Stimulated activated CD4-positive, alpha-beta T cell treated with anti-CD3 and anti-CD28 coated beads, Interleukin-4, amount 100 ng/mL, for 24 hours (primary cell): Measurements from ENCODE around the gene SLC23A2.

Experiments used
- DNase-seq: peaks from one replicate; pipeline ENCODE4 v3.0.0-alpha.2; 2020

SLC23A2 gene

DNA sequence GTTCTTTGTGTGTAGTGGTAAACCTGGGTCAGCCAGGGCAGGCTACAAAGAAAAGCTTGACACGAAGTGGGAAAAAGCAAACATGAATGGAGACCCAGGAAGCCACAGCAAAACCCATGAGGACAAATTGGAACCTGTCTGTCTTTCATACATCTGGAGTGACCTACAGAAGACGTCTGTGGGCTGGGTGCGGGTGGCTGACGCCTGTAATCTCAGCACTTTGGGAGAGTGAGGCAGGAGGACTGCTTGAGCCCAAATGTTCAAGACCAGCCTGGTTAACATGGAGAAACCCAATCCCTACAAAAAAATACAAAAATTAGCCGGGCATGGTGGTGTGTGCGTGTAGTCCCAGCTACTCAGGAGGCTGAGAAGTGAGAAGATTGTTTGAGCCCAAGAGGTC lies 164.8 kb downstream of the SLC23A2 start:
- no peak for DNase-seq

DNA sequence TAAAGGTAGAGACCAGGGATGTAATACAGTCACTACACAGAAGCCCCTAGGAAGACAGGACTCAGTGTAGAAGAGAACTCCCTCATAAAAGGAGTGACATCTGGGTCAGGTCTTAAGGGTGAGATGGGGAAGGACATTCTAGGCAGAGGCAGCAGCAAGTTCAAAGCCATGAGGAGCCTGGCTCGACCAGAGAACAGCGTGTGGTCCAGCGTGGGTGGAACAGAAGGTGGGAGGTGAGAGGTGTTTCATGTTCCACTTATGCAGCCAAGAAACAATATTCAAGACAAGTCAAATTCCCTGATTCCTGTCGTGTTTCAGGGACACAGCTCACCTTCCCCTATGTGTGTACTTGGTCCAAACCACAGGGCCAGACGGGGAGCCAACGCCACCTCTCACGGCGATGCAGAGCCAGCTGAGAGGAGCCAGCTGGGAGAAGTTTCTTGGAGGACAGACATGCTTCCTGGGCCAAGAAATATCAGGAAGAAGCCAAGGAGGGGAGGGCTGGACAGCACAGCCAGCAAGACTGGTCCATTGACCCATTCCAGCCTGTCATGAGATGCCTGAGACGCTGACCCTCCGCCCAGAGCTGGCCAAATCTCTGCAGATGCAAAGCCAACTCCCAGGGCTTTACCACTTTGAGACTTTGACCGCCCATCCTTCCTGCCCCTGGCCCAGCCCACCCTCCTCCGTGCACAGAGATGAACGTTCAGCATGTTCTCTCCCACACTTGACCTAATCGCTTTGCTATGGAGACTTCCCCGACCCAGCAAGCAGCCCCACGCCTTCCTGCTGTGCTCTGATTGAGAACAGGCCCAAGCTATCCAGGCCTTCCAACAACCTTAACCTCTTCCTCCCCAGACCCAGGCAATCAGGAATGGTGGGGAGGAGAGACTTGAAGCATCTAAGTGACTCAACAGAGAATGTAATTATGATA lies 165.8 kb downstream of the SLC23A2 start:
- no peak for DNase-seq

DNA sequence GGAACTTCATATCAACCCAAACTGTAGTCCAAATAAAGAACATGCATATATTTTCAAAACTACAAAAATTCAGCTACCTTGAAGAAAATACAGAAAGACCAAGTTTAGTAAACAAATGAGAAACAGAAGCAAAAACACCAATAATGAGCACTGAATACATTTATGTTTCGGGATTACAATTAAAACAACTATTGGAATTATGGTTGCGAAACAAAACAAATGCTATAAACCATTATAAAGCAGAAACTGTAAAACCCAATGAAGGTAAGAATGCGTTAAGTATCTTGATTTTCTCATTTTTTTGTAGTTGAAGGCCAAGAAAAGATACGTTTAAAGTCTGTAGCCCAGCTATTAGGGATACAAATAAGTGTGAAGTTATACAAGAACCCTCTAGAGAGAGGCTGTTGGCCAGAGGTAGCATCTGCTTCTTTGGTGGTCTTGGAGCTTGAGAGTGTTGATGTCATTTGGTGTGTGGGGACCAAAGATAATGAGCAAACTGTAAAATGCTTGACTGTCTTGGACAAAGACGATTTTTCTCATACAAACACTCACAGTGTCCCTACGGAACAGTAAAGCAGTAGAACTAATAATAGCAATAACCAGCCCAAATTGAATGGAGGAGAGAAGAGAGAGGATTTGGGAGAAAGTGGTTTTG lies 168.1 kb downstream of the SLC23A2 start:
- DNase-seq: no peak

DNA sequence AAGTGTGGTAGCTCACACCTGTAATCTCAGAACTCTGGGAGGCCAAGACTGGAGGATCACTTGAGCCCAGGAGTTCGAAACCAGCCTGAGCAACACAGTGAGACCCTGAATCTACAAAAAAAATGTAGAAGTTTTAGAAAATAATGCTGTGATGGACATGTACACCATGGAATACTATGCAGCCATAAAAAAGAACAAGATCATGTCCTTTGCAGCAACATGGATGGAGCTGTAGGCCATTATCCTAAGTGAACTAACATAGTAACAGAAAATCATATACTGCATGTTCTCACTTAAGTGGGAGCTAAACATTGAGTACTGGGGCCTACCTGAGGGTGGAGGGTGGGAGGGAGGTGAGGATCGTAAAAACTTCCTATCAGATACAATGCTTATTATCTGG lies 168.8 kb downstream of the SLC23A2 start:
- no peak for DNase-seq

DNA sequence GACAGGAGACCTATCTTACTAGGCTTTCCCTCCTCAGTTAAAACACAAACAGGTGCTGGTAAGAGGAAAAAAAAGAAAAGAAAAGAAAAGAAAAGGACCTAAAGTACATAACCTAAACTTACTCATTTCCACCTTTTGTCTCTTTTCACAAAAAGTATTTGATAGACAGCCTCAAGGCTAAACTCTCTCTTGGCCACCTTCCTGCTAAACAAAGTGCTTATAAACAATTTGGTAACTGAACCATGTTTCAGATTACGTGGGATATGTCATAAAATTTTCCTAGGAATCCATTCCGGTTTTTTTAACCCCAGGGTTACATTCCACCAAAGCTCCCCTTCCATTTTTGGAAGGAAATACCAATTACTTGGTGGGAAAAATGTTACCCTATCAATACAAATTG lies 170.6 kb downstream of the SLC23A2 start:
- DNase-seq: no peak

DNA sequence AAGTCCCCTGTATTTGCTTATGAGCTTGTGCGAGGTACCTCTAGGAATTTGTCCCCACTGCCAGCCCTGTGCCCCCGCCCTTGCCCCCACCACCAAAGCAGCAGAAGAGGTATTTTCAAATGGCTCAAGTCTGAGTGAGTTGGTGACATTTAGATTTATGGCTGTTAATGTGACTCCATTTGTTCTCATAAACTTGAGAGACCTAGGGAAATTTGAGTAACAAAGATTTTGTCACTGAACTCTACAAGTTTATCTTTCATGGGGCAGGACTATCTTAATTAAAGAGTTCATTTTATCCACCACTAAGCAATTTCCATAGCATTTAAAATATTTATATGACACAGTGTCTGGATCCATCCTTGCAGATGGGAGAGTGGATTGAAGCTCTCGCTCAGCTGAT lies 171.1 kb downstream of the SLC23A2 start:
- no peak for DNase-seq

DNA sequence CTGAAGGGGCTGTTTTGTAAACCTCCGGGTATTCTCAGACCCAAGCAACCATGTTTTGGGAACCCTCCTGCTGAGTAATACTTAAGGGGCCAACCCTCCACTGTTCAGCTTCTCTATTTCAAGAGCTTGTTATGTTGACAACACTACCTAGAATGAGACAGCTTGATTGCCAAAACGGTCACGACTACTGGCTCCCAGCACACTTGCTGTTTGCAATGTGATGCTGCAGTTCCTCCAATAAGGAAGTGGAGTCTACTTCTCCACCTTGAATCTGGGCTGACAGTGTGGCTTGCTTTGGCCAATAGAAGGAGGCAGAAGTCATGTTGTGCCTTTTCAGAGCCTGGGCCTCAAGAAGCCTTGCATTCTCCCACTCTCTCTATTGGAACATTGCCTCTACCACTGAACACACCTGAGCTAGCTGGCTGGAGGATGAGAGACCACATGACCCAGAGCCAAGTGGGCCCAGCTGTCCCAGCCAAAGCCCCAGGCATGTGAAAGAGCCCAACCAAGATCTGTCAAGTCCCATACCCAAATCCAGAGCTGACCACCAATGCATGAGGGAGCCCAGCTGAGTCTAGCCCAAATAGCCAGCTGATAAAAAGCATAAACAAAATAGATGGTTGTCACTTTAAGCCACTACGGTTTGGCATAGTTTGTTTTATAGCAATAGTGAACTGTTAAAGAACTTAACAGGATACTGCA lies 171.6 kb downstream of the SLC23A2 start:
- no peak for DNase-seq

DNA sequence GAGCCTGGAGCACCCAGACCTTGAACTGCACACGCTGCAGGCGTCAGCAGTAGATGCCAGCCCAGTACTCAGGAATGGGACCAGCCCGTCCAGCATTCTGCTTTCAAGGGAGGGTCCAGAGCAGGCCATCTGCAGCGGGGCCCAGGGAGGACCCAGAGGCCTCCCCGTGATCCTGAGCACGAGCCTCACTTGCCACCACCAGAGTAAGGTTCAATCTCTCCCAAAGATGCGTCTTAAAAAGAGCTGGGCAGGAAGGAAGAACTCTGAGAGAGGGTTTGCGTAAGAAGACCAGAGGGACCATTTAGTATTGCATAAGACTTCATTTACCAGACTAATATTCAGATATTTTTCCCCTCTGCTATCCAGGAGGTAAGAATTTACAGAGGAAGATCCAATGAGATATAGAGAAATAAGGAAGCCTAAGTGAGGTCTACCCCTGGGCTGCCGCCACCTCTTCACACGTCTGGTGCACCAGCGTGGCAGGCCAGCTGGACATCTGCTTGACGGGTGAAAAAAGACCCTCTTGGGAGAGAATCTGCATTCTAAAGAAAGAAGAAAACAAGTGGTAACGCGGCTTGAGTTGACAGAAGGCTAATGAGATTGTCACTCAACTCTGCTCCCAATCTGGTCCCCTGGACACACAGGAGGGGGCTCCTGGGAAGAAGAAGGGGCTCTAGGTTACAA lies 172.3 kb downstream of the SLC23A2 start:
- no peak for DNase-seq

DNA sequence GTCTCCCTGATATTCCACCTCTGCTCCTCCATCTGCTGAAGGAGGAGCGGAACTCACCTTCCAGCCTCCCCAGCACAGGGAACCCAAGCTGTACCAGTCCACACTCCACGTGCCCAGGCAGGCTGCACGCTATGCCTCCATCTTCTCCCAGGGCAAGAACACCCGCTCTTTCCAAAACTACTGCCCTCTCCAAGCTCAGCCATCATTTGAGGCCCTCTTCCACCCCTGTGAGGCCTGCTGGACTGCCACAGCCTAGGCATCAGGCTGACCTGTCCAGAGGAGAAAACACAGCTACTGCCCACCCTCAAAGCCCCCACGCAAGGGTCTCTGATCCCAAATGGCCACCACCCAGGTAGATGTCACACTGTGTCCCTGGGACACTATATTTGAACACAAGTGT lies 179.7 kb downstream of the SLC23A2 start:
- DNase-seq: no peak

DNA sequence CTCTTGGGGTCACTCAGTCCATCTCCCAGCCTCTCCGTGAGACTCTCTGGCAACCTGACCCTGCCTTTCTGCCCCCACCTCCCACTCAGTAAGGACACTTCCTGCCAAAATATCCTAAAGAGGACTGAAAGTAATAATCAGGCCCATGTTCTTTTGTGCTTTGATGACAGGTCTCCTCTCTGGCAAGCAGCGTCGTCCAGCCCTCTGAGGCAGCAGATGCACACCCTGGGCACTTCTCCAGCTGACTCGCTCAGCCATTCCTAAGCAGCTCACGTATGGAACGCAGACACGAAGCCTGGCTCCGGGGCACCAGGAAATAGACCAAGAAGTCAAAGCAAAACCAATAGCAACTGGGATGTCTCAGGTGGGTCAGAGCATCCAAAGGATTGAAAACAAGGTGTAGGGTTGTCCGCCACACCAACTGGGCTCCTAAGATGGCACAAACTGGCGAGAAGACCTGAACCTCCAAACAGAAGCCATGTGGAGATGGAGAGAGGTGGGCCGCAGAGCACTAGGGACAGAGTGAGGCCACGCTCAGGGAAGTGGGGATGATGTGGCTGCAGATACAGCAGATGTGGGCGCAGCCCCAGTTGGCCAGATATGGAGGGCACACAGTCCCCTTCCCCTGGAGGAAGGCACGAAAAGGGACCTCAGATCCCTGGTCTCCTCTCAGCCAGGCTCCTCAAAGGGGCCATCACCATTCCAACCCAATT lies 180.3 kb downstream of the SLC23A2 start:
- DNase-seq: no peak

DNA sequence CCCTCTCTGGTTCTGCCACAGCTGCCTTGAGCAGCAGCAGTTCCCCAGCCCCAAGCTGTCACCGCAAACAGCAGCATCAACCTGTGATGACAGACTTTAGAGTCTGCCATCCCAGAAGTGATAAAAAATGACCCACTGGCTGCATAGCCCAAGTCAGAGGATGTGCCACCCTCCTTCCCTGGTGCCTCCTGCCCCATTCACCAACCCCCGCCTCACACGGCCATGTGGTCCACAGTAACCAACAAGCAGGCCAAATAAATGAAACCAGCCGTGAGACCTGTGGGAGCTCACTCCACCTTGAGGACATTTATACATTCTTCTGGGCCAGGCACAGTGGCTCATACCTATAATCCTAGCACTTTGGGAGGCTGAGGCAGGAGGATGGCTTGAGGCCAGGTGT lies 181.4 kb downstream of the SLC23A2 start:
- DNase-seq: no peak

DNA sequence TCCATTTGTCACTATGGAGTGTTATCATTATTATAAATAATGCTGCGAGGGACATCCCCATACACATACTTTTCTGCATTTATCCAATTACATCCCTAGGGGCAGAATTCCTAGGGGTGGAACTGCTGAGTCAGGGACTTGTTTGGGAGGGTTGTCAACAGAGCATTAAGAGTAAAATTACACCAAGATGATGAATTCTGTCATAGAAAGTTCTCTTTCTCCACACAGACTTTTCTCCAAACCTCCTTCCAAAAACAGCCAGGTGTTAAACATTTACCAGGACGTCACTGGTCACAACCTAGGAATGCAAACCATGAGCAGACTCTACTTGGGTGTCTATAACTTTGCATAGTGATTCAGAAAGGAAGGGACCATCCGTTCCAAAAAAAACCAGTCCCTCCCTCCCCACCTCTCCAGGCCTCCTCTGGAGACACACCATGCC lies 184.1 kb downstream of the SLC23A2 start:
- DNase-seq: no peak

DNA sequence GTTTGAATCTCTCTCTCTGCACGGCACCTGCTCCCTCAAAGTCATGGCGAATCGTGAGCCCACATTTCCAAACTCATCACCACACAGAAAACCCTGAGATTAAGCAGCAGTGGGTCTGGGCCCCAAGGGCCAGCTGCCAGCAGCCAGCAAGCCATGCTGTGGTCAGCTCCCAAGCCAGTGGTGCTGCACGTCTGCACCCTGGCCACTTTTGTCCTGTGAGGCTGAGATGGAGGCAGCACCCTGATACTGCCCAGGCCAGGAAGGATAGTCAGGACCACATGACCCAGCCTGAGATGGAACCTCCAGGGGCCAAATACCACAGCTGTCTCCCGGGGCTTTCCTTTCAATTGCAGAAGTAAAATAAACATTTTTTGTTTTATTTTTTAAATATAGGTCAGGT lies 185.7 kb downstream of the SLC23A2 start:
- no peak for DNase-seq

DNA sequence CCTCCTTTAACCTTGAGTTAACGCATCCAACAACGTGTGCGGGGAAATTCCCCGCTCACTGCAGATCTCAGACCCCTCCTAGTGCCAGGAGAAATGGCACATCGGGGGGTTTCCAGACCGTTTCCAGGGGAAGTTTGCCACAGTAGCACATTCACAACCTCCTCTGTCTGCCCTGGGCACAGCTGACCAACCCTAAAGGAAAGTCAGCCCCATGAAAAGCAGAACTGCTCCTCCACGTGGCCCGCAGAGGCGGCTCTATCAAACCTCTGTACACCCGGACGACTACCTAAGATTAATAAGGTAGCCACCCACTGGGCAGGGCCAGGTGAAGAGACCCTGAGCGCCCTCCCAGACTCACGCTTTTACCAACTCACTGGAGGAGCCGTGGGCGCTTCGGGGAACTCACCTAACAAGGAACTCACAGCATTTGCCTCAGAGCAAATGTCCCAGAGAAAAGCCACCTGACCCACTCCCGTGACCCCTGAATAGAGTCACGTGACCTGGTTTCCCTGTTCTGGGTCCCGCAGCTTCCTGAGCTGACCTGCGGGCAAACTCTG lies 186.5 kb downstream of the SLC23A2 start:
- DNase-seq: peak; percentile 78

DNA sequence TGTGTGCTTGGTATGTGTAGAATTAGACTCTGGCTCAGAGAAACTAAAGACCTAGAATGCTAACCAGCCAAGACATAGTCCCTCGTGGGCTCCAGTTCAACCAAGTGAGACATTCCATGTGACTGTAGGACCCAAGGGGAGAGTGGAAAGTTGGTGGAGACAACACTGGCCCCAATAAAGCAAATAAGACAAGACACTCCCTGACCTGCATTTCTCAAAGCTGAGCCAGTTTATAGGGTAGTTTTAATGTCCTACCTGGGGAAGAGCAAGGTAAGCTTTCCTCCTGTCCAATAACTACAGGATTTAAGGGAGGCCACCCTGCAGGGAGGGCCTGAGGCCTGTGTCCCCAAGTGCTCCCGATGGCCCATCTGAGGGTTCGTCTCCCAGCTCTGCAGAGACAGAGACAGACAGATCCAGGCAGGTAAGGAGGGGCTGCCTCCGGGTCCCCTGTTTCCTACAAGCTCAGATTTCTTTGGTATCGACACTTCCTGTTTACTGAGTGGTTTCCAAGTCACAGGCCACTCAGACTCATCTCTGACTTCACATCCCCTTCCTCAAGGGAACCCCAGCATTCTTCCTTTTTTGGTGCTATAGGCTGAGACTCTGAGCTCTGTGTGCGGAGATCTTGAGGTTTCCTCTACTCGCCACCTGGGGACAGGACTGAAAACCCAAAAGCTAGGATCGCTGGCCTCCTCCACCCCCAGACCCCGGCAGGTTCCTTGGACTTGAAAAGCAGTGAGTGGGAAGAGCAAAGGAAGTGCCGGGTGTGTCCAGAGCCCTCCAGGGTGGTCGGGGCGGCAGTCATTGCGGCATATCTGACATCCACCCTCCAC lies 187.2 kb downstream of the SLC23A2 start:
- peak; percentile 59 for DNase-seq

DNA sequence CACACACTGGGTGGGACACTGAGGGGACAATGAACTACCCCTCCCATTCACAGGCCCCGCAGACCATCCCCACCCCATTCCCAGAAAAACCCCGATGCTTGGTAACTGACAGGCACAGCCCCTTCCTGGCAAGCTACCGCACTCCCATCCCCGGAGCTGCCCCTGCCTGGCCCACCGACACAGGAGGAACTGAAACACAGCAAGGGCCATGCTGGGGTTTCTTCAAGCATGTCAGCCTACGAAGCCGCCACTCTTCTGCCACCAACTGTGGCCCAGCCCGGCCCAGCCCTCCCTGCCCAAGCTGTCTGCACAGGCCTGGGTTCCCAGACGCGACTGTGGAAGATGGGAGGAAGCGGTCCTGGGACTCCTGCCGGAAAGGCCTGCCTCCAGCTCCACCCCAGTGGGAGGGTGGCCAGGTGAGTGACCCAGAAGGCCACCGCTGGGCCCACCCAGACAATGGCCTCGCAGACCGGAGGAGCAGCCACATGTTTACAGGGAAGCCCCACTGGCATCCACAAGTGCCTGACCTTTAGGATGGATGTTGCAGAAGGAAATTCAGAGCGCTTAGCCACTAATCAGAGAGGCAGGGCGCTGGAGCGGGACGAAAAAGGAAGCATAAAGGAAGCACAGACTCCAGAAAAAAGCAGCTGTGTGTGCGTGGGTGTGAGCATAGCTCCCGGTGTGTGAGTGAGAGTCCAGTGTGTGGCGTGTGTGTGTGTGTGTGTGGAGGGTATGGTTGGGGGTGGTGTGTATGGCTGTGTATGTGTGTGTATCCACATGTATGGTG lies 188.0 kb downstream of the SLC23A2 start:
- peak; percentile 21 for DNase-seq

DNA sequence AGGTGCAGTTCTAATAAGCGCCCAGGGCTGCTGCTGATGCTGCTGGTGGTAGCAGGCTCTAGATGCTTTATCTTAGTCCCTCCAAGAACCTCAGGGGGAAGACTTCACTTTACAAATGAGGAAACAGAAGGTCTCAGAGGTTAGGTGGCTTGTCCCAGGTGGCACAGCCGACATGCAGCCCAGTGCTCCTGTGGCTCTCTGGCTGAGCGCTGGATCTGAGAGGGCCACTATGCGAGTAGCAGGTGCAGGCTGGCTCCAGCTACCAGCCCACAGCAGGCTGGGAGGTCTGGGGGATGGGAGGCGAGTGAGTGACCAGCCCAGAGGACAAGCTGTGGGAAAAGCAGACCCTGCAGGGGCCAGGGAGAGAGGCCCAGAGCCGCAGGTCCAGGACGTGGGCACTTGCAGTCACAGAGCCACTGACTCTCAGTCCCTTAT lies 188.7 kb downstream of the SLC23A2 start:
- no peak for DNase-seq

DNA sequence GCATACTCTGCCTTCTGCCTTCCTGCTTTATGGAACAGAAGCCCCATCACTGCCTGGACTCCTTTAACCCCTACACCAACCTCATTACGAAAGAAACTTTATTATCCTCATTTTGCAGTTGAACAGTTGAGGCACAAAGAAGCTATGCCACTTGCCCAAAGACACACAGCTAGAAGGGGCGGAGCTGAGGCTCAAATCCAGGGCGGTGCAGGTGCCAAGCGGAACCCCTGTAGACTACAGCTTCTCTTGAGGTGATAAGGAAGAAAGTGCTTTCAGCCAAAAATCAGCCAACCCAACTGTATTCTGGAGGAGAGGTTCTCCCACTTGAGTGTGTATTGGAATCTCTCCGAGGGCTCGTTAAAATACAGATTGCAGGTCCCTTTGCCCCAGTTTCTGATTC lies 189.1 kb downstream of the SLC23A2 start:
- DNase-seq: no peak

DNA sequence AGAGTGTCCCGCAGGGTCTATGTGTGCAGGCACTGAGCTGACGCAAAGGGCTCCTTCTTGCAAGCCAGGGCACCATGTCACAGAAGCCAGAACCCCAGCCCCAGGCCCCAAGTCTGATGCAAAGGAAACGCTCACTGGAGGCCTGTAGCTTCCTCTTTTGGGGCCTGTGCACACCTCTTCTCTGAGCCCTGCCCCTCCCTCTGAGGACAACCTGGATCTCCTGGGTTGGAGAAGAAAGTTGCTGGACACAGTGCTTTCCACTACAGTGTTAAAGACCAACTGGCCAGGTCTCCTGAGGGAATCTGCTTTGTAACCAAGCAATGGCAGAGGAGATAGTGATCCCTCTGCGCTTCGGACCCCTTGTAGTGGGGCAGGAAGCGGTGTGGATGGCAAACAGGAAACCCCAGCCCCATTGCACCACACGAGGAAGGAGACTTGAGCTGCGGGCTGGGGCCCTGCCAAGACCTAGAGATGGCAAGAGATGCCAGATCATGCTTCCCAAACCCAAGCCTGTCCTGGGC lies 189.6 kb downstream of the SLC23A2 start:
- DNase-seq: peak; percentile 39

DNA sequence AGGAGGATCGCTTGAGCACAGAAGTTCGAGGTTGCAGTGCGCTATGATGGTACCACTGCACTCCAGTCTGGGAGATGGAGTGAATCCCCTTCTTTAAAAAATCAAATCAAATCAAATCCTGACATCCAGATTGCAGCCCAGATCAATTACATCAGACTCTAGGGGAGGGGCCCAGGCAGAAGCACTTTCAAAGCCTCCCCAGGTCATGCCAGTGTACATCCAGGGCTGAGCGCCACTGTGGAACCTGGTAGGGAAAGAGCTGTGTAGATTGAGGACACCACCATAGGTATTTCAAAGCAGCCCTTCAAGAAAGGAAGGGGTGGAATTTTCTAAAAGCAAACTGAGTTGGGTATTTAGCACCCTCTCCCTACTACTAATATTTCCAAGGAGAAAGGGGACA lies 190.1 kb downstream of the SLC23A2 start:
- no peak for DNase-seq
